HG03571 (cell line): Measurements from ENCODE around the gene TFPT.

Experiments
- ATAC-seq: cut with Tn5 transposase; IDR thresholded peaks from one replicate; pipeline ENCODE4 v1.9.1; 2021; ENCODE audit not compliant: unreplicated experiment

Gene TFPT

DNA sequence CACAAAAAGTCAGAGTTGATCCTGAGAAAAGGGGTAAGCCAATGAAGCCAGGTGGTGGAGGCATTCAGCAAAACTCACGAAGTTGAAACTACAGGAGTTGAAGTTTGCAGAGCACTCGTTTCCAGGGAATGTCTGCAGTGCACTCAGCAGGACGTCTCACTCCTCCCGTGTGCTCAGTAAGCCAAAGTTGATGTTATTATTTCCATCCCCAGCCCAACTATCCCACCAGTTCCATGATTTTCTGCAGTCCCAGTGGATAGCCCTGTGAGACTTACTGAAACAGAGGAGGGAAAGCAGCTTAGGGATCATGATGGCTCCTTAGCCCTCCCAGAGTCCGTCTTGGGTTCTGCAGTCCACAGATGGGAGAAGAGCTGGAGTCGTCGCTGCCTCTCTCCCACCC is 34.4 kb downstream of the TFPT start, which contains the start of gene TARM1:
Gene TARM1, minus strand, starts transcription at position 334 of the 400 bp plus-strand sequence. Its CDS starts 25 bp downstream, at position 309.
- ATAC-seq = no peak

GRCh38 chr19:54077334-54077733 is 38.1 kb downstream of the TFPT start:
- no peak for ATAC-seq

- ATAC-seq = no peak
Measured at GRCh38 chr19:54074851-54075250, 40.6 kb downstream of the TFPT start.

- ATAC-seq = no peak
Measured at GRCh38 chr19:54073829-54074228, 41.6 kb downstream of the TFPT start.

GRCh38 chr19:54069470-54069869 is 46.0 kb downstream of the TFPT start:
- ATAC-seq = no peak

GRCh38 chr19:54063350-54064116 is 51.9 kb downstream of the TFPT start, which contains the start of gene VSTM1:
VSTM1 (minus strand) TSS chr19:54063897; CDS start chr19:54063777, 120 bp downstream.
- ATAC-seq = no peak

DNA sequence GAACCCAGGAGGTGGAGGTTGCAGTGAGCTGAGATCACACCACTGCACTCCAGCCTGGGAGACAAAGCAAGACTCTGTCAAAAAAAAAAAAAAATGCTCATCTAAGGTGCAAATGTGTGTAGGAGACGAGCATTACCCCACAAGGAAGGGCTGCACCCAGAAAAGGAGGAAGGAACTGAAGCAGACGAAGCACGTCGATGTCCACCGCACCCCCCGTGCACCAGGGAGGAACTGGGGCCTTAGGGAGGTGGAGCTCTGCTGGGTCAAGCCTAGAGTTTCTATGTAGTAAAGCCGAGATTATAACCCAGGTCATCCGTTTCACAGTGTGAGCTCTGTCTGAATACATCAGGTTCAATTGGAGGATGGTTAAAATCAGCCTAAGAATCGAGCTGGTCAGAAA is 52.8 kb downstream of the TFPT start:
- ATAC-seq = no peak
